CD14-positive monocyte (primary cell): ENCODE measurements around the gene TOGARAM2. TPM values are rescaled to one million over a fixed set of nuclear protein-coding genes. Genes with fewer than 3 reads are reported as not detected.

ENCODE experiments used
- DNase-seq, 3 donors: peaks; one replicate each; pipeline ENCODE4 v3.0.0-alpha.2; 2011 to 2022
- H2AFZ ChIP-seq: 2 replicates; pipeline ENCODE4 v1.6.0; 2012; ENCODE audit warnings: mild to moderate bottlenecking, low read depth, low read length, inconsistent platforms; ENCODE audit not compliant: insufficient read depth, poor library complexity, severe bottlenecking
- H3K27ac ChIP-seq, 2 donors: 1 replicate in 1 of 2; 2 replicates in 1 of 2; pipeline ENCODE4 v1.5.1; 2012 to 2013; ENCODE audit warnings: low read length in 2 of 2, control low read depth in 1 of 2, inconsistent platforms in 1 of 2, low read depth in 1 of 2, mild to moderate bottlenecking in 1 of 2
- H3K27me3 ChIP-seq, 2 donors: one replicate each; pipeline versions ENCODE4 v1.6.0 to v1.6.1; 2011 to 2013; ENCODE audit warnings: low read length in 2 of 2; ENCODE audit not compliant: control insufficient read depth in 2 of 2, insufficient read depth in 2 of 2
- H3K36me3 ChIP-seq, 2 donors: replicated peaks in 1 of 2; 1 replicate in 1 of 2; 2 replicates in 1 of 2; pipeline versions ENCODE4 v1.5.1 to v1.6.1; 2012 to 2013; ENCODE audit warnings: low read length in 2 of 2, control low read depth in 1 of 2, inconsistent platforms in 1 of 2, mild to moderate bottlenecking in 1 of 2; ENCODE audit not compliant: insufficient read depth in 2 of 2, control insufficient read depth in 1 of 2
- H3K4me1 ChIP-seq, 2 donors: 1 replicate in 1 of 2; 2 replicates in 1 of 2; pipeline versions ENCODE4 v1.5.1 to v1.6.1; 2012 to 2013; ENCODE audit warnings: low read length in 2 of 2, control low read depth in 1 of 2, inconsistent platforms in 1 of 2, mild to moderate bottlenecking in 1 of 2, moderate library complexity in 1 of 2; ENCODE audit not compliant: insufficient read depth in 2 of 2, control insufficient read depth in 1 of 2
- H3K4me2 ChIP-seq: replicated peaks from 2 replicates; pipeline ENCODE3; 2012; ENCODE audit warnings: low read length, moderate library complexity, mild to moderate bottlenecking; ENCODE audit not compliant: poor library complexity, severe bottlenecking; ENCODE audit errors: extremely low read depth
- H3K4me3 ChIP-seq, 3 experiments: fragments of 200-600 bp in 1 of 3; sonication (generic) in 1 of 3; replicated peaks in 1 of 3; 1 replicate in 2 of 3; 2 replicates in 1 of 3; pipeline ENCODE4 v1.5.1; 2011 to 2013; ENCODE audit warnings: low read length in 3 of 3, mild to moderate bottlenecking in 3 of 3, control low read depth in 2 of 3, low read depth in 2 of 3, inconsistent platforms in 1 of 3, moderate library complexity in 1 of 3
- H3K79me2 ChIP-seq: 2 replicates; pipeline ENCODE4 v1.6.0; 2012; ENCODE audit warnings: mild to moderate bottlenecking, control low read depth, inconsistent platforms, low read length, moderate library complexity; ENCODE audit not compliant: insufficient read depth
- H3K9ac ChIP-seq: 2 replicates; pipeline ENCODE4 v1.6.0; 2017; ENCODE audit warnings: low read length, mild to moderate bottlenecking; ENCODE audit not compliant: insufficient read depth, poor library complexity, severe bottlenecking
- H3K9me3 ChIP-seq, 2 donors: replicated peaks in 1 of 2; 1 replicate in 1 of 2; 2 replicates in 1 of 2; pipeline versions ENCODE4 v1.5.1 to v1.6.1; 2012 to 2013; ENCODE audit warnings: low read length in 2 of 2, control low read depth in 1 of 2; ENCODE audit not compliant: control insufficient read depth in 1 of 2, insufficient read depth in 1 of 2
- H4K20me1 ChIP-seq: 2 replicates; pipeline ENCODE4 v1.6.0; 2012; ENCODE audit warnings: mild to moderate bottlenecking, low read length, control low read depth, moderate library complexity; ENCODE audit not compliant: insufficient read depth
- H3K27ac Mint-ChIP-seq, 7 donors: one replicate each; pipeline ENCODE4 v1.8.0; 2020; ENCODE audit warnings: mild to moderate bottlenecking in 7 of 7, mixed read lengths in 7 of 7, moderate library complexity in 6 of 7, inconsistent platforms in 2 of 7
- H3K27me3 Mint-ChIP-seq, 3 donors: one replicate each; pipeline ENCODE4 v1.8.0; 2021 to 2022; ENCODE audit warnings: low read depth in 3 of 3, mild to moderate bottlenecking in 3 of 3, mixed read lengths in 3 of 3, moderate library complexity in 3 of 3, inconsistent platforms in 1 of 3
- H3K36me3 Mint-ChIP-seq, 2 donors: one replicate each; pipeline ENCODE4 v1.8.0; 2020; ENCODE audit warnings: mixed read lengths in 2 of 2, inconsistent platforms in 1 of 2, mild to moderate bottlenecking in 1 of 2
- H3K4me1 Mint-ChIP-seq: one replicate; pipeline ENCODE4 v1.8.0; 2020; ENCODE audit warnings: mild to moderate bottlenecking, mixed read lengths
- H3K4me3 Mint-ChIP-seq, 2 donors: one replicate each; pipeline ENCODE4 v1.8.0; 2020; ENCODE audit warnings: mild to moderate bottlenecking in 2 of 2, mixed read lengths in 2 of 2, moderate library complexity in 1 of 2
- H3K9me3 Mint-ChIP-seq, 7 donors: one replicate each; pipeline ENCODE4 v1.8.0; 2020 to 2022; ENCODE audit warnings: mixed read lengths in 7 of 7, mild to moderate bottlenecking in 6 of 7, moderate library complexity in 6 of 7, inconsistent platforms in 2 of 7
- CTCF ChIP-seq: fragments of 200-600 bp; IDR thresholded peaks from one replicate; pipeline ENCODE4 v1.8.0; 2022; ENCODE audit warnings: antibody characterized with exemption, mild to moderate bottlenecking
- WGBS: methylation state at CpG from one replicate; pipeline ENCODE4 v1.1.5; 2013; ENCODE audit warnings: missing lambda C conversion rate; ENCODE audit not compliant: insufficient coverage; 5-methylcytosine and 5-hydroxymethylcytosine counted together
- intact Hi-C, 2 donors: fragments of 100-400 bp; cut with micrococcal nuclease; formaldehyde crosslinking; loops; one replicate each; pipeline versions ENCODE4 v1.15.0 to v1.15.1; 2023
- polyA plus RNA-seq, 3 donors: library from polyadenylated mRNA; depleted of rRNA in 1 of 3; unstranded in 2 of 3; stranded (reverse) in 1 of 3; fragments of 300-500 nt in 2 of 3; fragments of >200 nt in 1 of 3; fragmentation: Illumina TruSeq in 2 of 3; gene quantifications; 1 replicate in 2 of 3; 2 replicates in 1 of 3; pipeline ENCODE4 v1.2.3, GENCODE V29; 2012 to 2021

The TOGARAM2 gene
- polyA plus RNA-seq, 3 donors: 0.23 to 5.5 TPM; not detected in 1

GRCh38 chr2:28951910-28952835 lies 28.9 kb upstream of the TOGARAM2 start:
- WGBS: 29% methylated on average over 11 of the region's 13 CpGs
- H2AFZ ChIP-seq: peak overlapping the region; percentile 62
- peak overlapping the region; percentile 25 to 91 for H3K4me3 Mint-ChIP-seq

More at GRCh38 chr2:28951910-28952835, 28.9 kb upstream of the TOGARAM2 start:
- H4K20me1 ChIP-seq: no peaks in the 10 kb centered on the region
- peak; percentile 79 to 86 (median 86) for DNase-seq
- Mint-ChIP-seq H3K9me3 (peaks cover 0 to 12% (median 5%) of the 10 kb centered on the region in 7 donors), H3K27me3 (no peaks in the 10 kb centered on the region), H3K36me3 (peaks cover 20% of the 10 kb centered on the region in 2 donors), H3K27ac (peak overlapping the region; percentile 98 to 99 (median 99)), H3K4me1 (peaks cover 53% of the 10 kb centered on the region)
- peaks cover 0 to 3% of the 10 kb centered on the region in 2 donors for H3K9me3 ChIP-seq
- H3K4me3 ChIP-seq: peak overlapping the region in 1 of 3 experiments; percentile 62
- H3K9ac ChIP-seq: peak overlapping the region; percentile 93
- intact Hi-C loops: loop anchor here in 1 of 2 donors (10.0 kb wide), 1 partner anchor 163 kb away; the partner anchor contains the start of gene CLIP4
- TF ChIP-seq CTCF: no peak
- H3K4me2 ChIP-seq: peak overlapping the region; percentile 70
- peaks cover 40 to 55% of the 10 kb centered on the region in 2 donors for H3K4me1 ChIP-seq
- peaks cover 4% of the 10 kb centered on the region for H3K79me2 ChIP-seq
- H3K36me3 ChIP-seq: peaks cover 11 to 22% of the 10 kb centered on the region in 2 donors
- H3K27ac ChIP-seq: peak overlapping the region; percentile 83 to 100
- H3K27me3 ChIP-seq: no peaks in the 10 kb centered on the region
